Activated CD4-positive, alpha-beta T cell treated with anti-CD3 and anti-CD28 coated beads, Interleukin-2, Interleukin-4, amounts not matched to agents 100 ng/mL and 50 ng/mL, durations not matched to agents 16 hours and 8 hours (primary cell): ENCODE results near the gene FNDC7.
"Not testable (repeated sequence)": the region's sequence is repeated elsewhere in the genome, so short reads cannot be mapped to it uniquely, and the experiment has no call there.

Experiments used
- DNase-seq: peaks from one replicate; pipeline ENCODE4 v3.0.0-alpha.2; 2020; ENCODE audit warnings: low spot score

Gene FNDC7

DNA sequence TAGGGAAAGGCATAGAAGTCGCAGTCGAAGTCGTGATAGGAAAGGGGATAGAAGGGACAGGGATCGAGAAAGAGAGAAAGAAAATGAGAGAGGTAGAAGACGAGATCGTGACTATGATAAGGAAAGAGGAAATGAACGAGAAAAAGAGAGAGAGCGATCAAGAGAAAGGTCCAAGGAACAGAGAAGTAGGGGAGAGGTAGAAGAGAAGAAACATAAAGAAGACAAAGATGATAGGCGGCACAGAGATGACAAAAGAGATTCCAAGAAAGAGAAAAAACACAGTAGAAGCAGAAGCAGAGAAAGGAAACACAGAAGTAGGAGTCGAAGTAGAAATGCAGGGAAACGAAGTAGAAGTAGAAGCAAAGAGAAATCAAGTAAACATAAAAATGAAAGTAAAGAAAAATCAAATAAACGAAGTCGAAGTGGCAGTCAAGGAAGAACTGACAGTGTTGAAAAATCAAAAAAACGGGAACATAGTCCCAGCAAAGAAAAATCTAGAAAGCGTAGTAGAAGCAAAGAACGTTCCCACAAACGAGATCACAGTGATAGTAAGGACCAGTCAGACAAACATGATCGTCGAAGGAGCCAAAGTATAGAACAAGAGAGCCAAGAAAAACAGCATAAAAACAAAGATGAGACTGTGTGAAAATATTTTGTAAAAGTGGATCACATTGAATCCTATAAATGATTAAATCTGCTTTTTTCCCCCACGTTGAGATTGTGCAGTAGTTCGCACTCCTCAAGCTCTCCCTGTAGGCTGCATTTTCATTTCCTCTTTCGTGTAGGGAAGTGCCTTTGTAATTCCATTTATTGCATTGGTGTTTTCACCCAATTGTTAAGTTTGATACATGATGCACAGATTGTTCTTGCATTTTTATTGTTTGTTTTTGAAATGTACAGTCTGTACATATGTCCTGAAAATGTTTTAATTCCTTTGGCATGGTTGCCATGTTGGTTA is 13.1 kb upstream of the FNDC7 start:
- DNase-seq = no peak

GRCh38 chr1:108701176-108701849 is 11.4 kb upstream of the FNDC7 start:
- DNase-seq = no peak

- not testable (repeated sequence) for DNase-seq
Observed at GRCh38 chr1:108702109-108702508, 10.6 kb upstream of the FNDC7 start.

DNA sequence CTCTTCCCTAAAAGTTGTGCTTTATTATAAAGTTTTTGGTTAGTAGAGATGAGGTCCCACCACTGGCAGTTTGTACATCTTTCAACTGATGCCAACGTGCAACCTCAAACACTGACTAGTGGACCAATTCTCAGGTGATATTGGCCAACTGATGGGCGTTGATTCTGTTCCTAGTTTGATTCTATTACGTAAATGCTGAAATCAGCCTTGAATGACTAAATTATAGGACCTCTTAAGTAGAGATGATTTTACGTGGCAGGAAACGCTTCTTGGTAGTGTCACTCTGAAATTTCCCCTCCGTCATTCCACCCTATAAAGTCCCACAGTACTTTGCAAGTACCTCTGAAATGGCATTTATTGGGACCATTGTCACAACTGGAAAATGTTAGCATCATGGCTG is 8.8 kb upstream of the FNDC7 start:
- peak; percentile 77 for DNase-seq

DNA sequence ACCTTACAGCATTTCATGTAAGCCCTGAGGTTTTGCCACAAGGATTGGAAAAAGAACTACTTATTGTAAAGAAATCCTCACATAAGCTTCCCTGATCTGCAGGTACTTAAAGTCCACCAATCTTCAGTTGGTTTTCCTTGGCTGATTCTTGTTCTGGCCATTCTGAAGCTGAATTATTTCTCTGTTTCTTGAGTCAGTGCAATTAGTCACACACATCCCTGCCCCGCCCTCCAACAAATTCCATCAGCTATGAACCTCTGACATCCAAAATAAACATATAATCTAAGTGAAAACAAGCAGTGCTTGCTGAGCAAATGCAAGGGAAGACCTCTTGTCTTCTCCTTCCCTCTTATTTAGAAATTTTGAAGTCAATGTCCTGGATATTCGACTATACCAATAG is 8.2 kb upstream of the FNDC7 start:
- DNase-seq = no peak

GRCh38 chr1:108706643-108707042 is 6.1 kb upstream of the FNDC7 start:
- DNase-seq = no peak

DNA sequence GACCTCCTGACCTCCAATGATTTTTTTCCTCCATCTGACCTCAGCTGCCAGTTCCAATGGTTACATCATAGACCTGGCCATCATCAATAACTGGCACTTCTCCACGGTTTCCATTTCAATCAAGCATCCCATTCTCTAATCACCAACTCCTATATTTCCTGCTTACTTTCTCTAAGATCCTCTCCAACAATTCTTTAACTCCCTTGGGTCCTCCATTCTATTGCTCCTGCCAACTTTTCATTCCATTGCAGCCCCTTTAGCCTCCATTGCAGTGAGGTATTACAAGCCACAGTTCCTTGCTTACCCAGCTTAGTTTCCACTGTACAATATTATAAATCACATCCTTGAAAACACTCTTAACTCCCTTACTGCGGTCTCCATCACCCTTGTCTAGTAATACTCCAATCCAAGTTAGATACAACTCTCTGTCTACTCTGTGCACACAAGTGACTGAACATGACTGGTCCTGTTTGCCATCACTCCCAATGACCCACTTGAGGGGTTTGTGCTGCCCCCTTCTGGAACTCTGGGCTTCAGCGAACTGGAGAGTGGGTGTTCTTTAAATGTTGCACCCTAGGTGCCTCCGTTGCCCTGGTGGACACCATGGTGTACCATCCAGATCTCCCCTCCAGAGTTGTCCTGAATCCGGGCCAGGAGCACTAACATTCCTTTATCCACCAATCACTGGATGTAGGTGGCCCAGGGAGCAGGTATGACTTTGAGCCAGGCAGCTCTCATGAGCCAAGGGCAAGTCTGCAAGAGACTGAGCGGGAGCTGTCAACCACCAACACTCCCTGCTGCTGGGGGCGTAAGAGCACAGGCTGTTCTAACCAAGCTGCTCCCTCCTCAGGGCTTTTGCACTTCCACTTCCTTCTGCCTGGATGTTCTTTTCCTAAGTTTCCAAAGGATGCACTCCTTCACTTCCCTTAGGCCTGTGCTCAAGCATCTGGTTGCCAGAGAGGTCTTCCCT is 3.7 kb upstream of the FNDC7 start:
- peak; percentile 43 for DNase-seq

DNA sequence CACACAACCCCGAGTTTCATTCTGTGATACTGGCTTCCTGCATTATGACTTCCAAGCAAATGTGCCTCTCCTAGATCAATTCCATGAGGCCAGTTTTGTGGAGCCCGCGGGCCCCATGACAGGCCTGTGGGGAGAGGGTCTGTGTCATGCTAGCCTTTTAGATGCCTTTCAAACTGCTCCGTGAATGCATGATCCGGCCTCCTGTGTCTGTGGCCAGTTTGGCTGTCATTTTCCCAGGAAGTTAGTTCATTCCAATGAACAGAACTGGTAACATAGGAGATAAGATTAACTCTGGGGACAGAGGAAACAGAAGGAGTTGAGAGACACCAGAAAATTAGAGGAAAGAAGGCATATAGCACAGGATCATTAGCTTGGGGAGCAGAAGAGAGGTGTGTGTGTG is 3.2 kb downstream of the FNDC7 start:
- DNase-seq = no peak

DNA sequence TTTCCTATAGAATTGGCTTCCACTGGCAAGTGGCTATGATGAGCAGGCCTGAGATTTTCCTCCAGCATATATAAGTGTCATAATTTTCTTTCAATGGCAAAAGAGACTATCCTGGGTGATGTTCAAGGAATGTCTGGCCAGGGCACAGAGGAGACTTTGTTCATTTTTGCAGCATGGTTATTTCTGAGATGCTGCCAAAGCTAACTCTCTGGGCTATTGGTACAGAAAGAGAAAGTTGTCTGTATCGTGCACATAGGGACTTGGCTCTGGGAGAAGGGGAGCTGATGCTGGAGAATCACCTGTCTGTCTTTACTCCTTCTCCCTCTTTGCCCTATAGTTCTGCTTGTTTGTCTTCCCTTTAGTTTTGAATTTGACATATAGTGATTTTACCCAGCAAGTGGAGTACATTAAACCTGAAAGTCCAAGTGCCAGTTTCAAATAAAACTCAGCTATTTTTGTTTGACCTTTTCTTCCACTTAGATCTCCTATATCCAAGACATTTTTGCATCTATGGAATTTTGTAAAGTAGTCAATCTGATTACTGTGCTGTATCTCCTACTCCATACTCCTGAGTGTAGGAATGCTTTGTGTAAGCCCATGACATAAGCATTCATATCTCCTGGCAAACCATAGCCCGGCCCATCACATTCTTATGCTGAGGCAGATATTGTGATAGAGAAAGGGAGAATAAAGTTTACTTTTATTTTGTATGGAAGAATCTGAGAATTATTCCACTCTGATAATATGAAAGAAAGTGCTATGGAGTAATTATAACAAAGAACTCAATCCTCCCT is 3.9 kb downstream of the FNDC7 start:
- DNase-seq = no peak

GRCh38 chr1:108717774-108718316 is 5.1 kb downstream of the FNDC7 start:
- DNase-seq = no peak

- DNase-seq = no peak
Observed at GRCh38 chr1:108718927-108719655, 6.4 kb downstream of the FNDC7 start.

DNA sequence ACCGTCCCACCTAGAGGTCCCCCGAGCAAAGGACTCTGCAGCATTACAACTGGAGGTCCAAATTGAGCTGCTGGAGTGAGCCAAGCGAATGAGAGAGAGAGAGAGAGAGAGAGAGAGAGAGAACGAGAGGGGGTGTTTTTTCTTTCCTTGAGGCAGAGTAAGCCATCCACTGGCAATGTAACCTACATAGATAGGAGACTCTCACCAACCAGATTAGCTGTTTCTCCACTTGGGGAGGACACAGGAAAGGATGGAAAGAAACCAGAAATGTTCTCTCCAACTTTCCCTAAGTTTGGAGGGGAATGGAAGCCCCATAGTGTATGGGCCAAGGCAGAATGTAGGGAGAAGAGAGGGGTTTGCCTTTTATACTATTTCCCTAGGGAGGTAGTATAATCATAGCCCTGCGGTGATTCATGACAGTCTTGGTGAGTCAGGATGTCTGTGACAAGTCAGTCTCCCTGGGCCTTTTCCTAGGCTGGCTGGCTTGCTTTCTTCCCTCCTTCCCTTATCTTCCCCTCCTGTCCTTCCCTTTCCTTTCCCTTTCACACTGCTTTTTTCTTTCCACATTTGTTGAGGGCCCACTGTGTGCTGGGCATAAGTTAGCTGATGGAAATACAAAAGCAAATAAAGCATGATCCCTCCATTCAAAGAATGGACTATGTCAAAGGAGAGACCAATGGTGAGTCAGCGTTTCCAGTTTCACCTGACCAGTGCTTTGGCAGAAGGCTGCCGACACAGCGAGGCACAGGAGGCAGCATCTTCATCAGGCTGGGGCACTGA is 7.1 kb downstream of the FNDC7 start:
- DNase-seq = no peak

- no peak for DNase-seq
Observed at GRCh38 chr1:108722292-108722691, 9.6 kb downstream of the FNDC7 start.

DNA sequence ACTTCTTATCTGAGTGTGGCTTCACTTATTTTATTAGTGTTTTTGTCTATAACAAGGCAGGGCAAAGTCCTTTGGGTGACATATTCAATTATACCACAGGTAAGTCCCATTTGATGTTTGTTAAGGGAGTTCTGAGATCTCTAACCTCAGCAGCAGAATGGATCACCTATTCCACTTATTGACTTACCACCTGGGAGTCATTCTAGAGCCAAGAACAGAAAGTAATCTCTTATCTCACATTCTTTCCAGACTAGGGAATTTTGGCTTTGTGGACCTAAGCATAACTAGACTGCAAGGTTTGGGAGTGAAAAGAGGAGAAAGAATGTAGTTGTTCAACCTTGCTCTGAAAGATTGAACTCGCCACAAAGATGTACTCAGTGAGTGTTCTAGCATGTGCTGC is 13.2 kb downstream of the FNDC7 start:
- no peak for DNase-seq

GRCh38 chr1:108728327-108728923 is 15.7 kb downstream of the FNDC7 start:
- DNase-seq = no peak

DNA sequence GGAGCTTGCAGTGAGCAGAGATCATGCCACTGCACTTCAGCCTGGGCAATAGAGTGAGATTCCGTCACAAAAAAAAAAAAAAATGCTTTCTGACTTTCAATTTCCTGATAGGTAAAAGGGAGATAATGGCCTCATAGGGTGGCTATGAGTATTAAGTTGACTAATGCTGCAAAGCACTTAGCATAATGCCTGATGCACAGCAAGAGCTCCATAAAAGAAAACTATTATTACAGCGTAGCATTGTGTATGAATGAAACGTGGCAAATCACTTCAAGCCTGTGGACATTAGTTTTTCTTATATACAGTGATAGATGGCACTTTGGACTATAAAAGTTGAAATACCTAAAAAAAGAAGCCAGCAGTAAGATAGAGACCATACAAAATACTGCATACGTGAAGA is 16.8 kb downstream of the FNDC7 start:
- DNase-seq = no peak

- no peak for DNase-seq
Observed at GRCh38 chr1:108732398-108732797, 19.7 kb downstream of the FNDC7 start.

GRCh38 chr1:108734171-108734865 is 21.6 kb downstream of the FNDC7 start:
- no peak for DNase-seq

- no peak for DNase-seq
Observed at GRCh38 chr1:108742253-108742652, 29.5 kb downstream of the FNDC7 start.
